Esophagus muscularis mucosa (tissue), 4 donors: Measurements from ENCODE around the gene SCP2. TPM values are rescaled to one million over a fixed set of nuclear protein-coding genes. Genes with fewer than 3 reads are reported as not detected.

Source experiments
- DNase-seq: peaks from one replicate; pipeline ENCODE4 v3.0.0-alpha.2; 2017; ENCODE audit errors: extremely low spot score
- H3K27ac ChIP-seq, 4 donors: fragments of 200-600 bp; sonication (generic); replicated peaks in 1 of 4; 1 replicate in 3 of 4; 2 replicates in 1 of 4; pipeline ENCODE4 v1.5.1; 2016 to 2019; ENCODE audit warnings: mild to moderate bottlenecking in 1 of 4
- H3K27me3 ChIP-seq, 4 donors: fragments of 200-600 bp; sonication (generic); one replicate each; pipeline versions ENCODE4 v1.5.1 to v1.6.0; 2016 to 2019
- H3K36me3 ChIP-seq, 4 donors: fragments of 200-600 bp; sonication (generic); one replicate each; pipeline ENCODE4 v1.5.1; 2016 to 2019
- H3K4me1 ChIP-seq, 4 donors: fragments of 200-600 bp; sonication (generic); one replicate each; pipeline ENCODE4 v1.5.1; 2016 to 2019
- H3K4me3 ChIP-seq, 4 donors: fragments of 200-600 bp; sonication (generic); 1 replicate in 2 of 4; 2 replicates in 2 of 4; pipeline ENCODE4 v1.5.1; 2016 to 2019; ENCODE audit warnings: mild to moderate bottlenecking in 4 of 4, moderate library complexity in 1 of 4
- H3K9me3 ChIP-seq, 4 donors: fragments of 200-600 bp; sonication (generic); 1 replicate in 3 of 4; 2 replicates in 1 of 4; pipeline ENCODE4 v1.5.1; 2016 to 2019
- EP300 ChIP-seq: sonication (generic); formaldehyde crosslinking; IDR thresholded peaks from one replicate; pipeline ENCODE4 v1.6.1; 2017; ENCODE audit warnings: antibody characterized with exemption
- POLR2A ChIP-seq: fragments of 450-650 bp; IDR thresholded peaks from one replicate; pipeline ENCODE4 v1.6.1; 2017; ENCODE audit warnings: antibody characterized with exemption, moderate library complexity, mild to moderate bottlenecking, low read depth
- POLR2AphosphoS5 ChIP-seq, 2 donors: sonication (generic); formaldehyde crosslinking; IDR thresholded peaks; one replicate each; pipeline ENCODE4 v1.6.1; 2017; ENCODE audit warnings: antibody characterized with exemption in 2 of 2
- WGBS: methylation state at CpG from one replicate; pipeline ENCODE4 v1.1.5; 2018; 5-methylcytosine and 5-hydroxymethylcytosine counted together
- intact Hi-C: fragments of 100-400 bp; cut with DNase I; formaldehyde crosslinking; loops from one replicate; pipeline ENCODE4 v1.15.1; 2023
- total RNA-seq, 4 donors: library from RNA; depleted of rRNA; stranded (reverse); fragments of >200 nt; gene quantifications; one replicate each; pipeline versions ENCODE4 v1.1.0 to v1.2.1, GENCODE V29; 2016
- TF ChIP-seq, protein P1 (sequence below), 3 experiments: fragments of 200-600 bp in 2 of 3; fragments of 450-650 bp in 1 of 3; sonication (generic) in 2 of 3; IDR thresholded peaks; one replicate each; pipeline ENCODE4 v1.5.1; 2017 to 2019; ENCODE audit warnings: antibody characterized with exemption in 3 of 3, mild to moderate bottlenecking in 2 of 3, moderate library complexity in 1 of 3

The SCP2 gene
- total RNA-seq, 4 donors from 2014 or later, result 83.0 to 94.3 (median 92.1) TPM

DNA sequence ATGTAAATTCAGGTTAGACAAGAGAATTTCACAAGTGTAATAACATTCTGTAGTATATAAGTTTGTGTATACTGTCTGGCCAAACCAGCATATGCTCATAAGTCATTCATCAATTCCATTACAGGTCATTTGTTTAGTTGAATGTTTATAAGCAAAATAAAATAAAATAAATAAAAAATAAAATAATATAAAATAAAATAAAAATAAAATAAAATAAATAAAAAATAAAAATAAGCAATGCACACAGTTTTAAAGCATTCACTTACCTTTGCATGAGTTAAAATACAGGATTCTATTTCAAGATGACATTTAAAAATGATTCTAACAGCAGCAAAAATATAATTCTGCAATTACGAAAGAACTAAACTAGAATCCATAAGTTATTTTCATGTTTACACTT, 144.8 kb downstream of the SCP2 start:
- TF ChIP-seq EP300 (no peak), POLR2AphosphoS5 (IDR thresholded peaks at IDR 0.05) (no peak), POLR2A (no peak)
- TF ChIP-seq, protein P1, sequence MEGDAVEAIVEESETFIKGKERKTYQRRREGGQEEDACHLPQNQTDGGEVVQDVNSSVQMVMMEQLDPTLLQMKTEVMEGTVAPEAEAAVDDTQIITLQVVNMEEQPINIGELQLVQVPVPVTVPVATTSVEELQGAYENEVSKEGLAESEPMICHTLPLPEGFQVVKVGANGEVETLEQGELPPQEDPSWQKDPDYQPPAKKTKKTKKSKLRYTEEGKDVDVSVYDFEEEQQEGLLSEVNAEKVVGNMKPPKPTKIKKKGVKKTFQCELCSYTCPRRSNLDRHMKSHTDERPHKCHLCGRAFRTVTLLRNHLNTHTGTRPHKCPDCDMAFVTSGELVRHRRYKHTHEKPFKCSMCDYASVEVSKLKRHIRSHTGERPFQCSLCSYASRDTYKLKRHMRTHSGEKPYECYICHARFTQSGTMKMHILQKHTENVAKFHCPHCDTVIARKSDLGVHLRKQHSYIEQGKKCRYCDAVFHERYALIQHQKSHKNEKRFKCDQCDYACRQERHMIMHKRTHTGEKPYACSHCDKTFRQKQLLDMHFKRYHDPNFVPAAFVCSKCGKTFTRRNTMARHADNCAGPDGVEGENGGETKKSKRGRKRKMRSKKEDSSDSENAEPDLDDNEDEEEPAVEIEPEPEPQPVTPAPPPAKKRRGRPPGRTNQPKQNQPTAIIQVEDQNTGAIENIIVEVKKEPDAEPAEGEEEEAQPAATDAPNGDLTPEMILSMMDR (IDR thresholded peaks at IDR 0.05), result no peak
- intact Hi-C loops, result no loop called here
- H3K4me3 ChIP-seq, result no peak overlapping the region

DNA sequence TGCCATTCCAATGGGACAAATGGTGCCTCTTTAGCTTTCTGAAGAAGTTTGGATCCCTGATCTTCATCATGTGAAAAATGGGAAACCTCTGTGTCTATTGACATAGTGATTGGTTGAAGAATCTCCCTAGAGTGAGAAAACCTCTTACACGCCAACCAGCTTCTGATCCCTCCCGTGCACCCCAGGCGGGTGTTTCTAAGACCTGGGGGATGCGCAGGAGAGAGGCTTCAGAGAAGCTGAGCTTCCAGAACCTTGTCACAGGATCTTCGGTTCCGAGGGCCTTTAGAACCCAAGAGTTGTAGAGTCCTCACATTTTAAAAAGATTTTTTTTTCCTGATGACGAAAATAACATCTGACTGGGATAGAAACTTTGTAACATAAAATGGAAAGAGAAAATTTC, 146.2 kb downstream of the SCP2 start:
- peak overlapping the region; percentile 21 to 61 (median 55) for H3K27ac ChIP-seq
- no peak overlapping the region for H3K4me3 ChIP-seq
- WGBS, result 91% methylated on average over 7 of the region's 7 CpGs
- H3K9me3 ChIP-seq, result no peaks in the 10 kb centered on the region
- peaks cover 0 to 12% (median 10%) of the 10 kb centered on the region in 4 donors for H3K4me1 ChIP-seq
- TF ChIP-seq EP300, result no peak
- no peak for TF ChIP-seq POLR2A
- TF ChIP-seq, protein P1 (IDR thresholded peaks at IDR 0.05), result no peak
- TF ChIP-seq POLR2AphosphoS5 (IDR thresholded peaks at IDR 0.05), result no peak
- no peaks in the 10 kb centered on the region for H3K27me3 ChIP-seq
- DNase-seq, result no peak
- peaks cover 0 to 15% (median 0%) of the 10 kb centered on the region in 4 donors for H3K36me3 ChIP-seq
- intact Hi-C loops, result no loop called here

More for the DNA sequence above, 144.8 kb downstream of the SCP2 start:
- peaks cover 0 to 9% (median 0%) of the 10 kb centered on the region in 4 donors for H3K36me3 ChIP-seq
- WGBS, result 96% methylated on average over 1 of the region's 1 CpG
- no peaks in the 10 kb centered on the region for H3K27me3 ChIP-seq
- H3K4me1 ChIP-seq, result peaks cover 0 to 18% (median 14%) of the 10 kb centered on the region in 4 donors
- H3K9me3 ChIP-seq, result no peaks in the 10 kb centered on the region
- no peak for DNase-seq
- H3K27ac ChIP-seq, result no peak overlapping the region

DNA sequence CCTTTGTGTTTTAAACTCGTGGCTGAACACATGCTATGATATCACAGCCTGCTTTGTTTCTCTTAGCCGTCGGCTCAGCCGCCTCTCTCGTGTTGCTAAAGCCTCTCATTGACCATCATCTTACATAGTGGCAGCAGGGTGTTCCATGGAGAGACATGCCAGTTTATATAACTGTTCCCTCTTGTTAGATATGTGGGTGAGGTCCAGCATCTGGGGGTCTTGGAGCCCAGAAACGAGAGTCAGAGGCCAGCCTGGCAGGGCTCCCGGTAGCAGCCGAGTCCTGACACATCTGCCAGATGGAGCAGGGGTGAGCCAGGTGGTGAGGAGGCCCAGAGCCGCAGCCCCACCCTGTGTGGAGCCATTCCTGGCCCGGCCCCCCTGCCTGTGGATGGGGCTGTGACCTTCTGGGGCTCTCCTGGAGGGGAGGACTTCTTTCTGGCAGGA, 146.8 kb downstream of the SCP2 start:
- peaks cover 0 to 12% (median 10%) of the 10 kb centered on the region in 4 donors for H3K4me1 ChIP-seq
- DNase-seq, result no peak
- no peaks in the 10 kb centered on the region for H3K9me3 ChIP-seq
- no peak overlapping the region for H3K4me3 ChIP-seq
- TF ChIP-seq POLR2A (no peak), POLR2AphosphoS5 (IDR thresholded peaks at IDR 0.05) (peak in 1 of 2 donors; percentile 14)
- TF ChIP-seq, protein P1 (IDR thresholded peaks at IDR 0.05), result no peak
- intact Hi-C loops, result no loop called here
- H3K27ac ChIP-seq, result peak overlapping the region; percentile 48 to 61 (median 55)
- 69% methylated on average over 6 of the region's 10 CpGs for WGBS
- H3K27me3 ChIP-seq, result no peaks in the 10 kb centered on the region
- peaks cover 0 to 17% (median under 1%) of the 10 kb centered on the region in 4 donors for H3K36me3 ChIP-seq

DNA sequence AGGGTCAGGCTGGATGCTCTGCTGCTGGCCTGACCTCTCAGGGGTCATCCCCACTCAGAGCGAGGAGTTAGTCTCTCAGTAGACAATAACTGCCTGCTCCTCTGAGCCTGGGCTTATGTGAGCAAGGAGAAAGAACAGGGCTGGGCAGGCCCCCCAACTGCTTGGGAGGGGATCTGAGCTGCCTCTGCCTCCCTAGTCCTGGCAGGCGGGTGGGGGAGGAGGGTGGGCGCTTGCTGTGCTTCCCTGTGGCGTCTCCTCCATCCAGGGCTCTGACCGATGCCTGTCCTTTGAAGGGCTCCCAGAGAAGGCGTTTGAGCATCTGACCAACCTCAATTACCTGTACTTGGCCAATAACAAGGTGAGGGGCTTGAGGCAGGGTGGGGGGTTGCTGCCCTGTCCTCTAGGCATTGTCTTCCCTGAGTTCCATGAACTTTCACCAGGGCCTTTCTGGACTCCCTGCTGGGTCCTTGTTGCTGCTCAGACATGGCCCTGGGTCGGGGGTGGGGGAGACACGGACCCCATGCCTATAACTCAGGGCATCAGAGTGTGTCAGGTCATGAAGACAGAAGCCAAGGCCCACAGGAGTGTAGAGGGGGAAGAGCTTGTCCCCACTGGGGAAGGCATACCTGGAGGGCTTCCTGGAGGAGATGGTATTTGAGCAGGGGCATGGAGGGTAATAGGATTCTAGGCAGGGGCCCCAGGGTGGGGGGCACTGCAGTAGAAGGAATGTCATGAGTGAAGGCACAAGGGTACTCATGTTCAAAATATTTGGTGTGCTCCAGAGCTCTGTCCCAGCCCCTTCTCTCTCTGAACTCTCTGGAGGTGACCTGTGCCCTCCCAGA, 147.5 kb downstream of the SCP2 start:
- DNase-seq, result no peak
- peaks cover 0 to 12% (median 10%) of the 10 kb centered on the region in 4 donors for H3K4me1 ChIP-seq
- H3K27me3 ChIP-seq, result no peaks in the 10 kb centered on the region
- TF ChIP-seq EP300 (no peak), POLR2A (no peak), POLR2AphosphoS5 (IDR thresholded peaks at IDR 0.05) (no peak)
- TF ChIP-seq, protein P1 (IDR thresholded peaks at IDR 0.05), result no peak
- intact Hi-C loops, result no loop called here
- WGBS, result 91% methylated on average over 4 of the region's 8 CpGs
- no peak overlapping the region for H3K4me3 ChIP-seq
- no peaks in the 10 kb centered on the region for H3K9me3 ChIP-seq
- H3K27ac ChIP-seq, result peak overlapping the region; percentile 48 to 61 (median 55)
- peaks cover 0 to 23% (median 3%) of the 10 kb centered on the region in 4 donors for H3K36me3 ChIP-seq
